GM23248 (cell line): Measurements from ENCODE around the gene RGS17.

Experiments used
- EZH2 ChIP-seq: fragments of 200-600 bp; sonication (generic); IDR thresholded peaks from 2 replicates; pipeline ENCODE4 v1.6.1; 2018; ENCODE audit warnings: antibody characterized with exemption, mild to moderate bottlenecking; ENCODE audit not compliant: insufficient read depth, poor library complexity, severe bottlenecking
- EZH2phosphoT487 ChIP-seq: fragments of 200-600 bp; sonication (generic); IDR thresholded peaks from 2 replicates; pipeline ENCODE4 v1.6.1; 2018; ENCODE audit warnings: antibody characterized with exemption, moderate library complexity, mild to moderate bottlenecking, low read depth; ENCODE audit not compliant: insufficient read depth

- TF ChIP-seq EZH2 (no peak), EZH2phosphoT487 (no peak)
These were observed 65.9 kb downstream of the RGS17 start for GRCh38 chr6:153065222-153065621.
